ENCODE results near the gene PHF3.

The PHF3 gene

DNA sequence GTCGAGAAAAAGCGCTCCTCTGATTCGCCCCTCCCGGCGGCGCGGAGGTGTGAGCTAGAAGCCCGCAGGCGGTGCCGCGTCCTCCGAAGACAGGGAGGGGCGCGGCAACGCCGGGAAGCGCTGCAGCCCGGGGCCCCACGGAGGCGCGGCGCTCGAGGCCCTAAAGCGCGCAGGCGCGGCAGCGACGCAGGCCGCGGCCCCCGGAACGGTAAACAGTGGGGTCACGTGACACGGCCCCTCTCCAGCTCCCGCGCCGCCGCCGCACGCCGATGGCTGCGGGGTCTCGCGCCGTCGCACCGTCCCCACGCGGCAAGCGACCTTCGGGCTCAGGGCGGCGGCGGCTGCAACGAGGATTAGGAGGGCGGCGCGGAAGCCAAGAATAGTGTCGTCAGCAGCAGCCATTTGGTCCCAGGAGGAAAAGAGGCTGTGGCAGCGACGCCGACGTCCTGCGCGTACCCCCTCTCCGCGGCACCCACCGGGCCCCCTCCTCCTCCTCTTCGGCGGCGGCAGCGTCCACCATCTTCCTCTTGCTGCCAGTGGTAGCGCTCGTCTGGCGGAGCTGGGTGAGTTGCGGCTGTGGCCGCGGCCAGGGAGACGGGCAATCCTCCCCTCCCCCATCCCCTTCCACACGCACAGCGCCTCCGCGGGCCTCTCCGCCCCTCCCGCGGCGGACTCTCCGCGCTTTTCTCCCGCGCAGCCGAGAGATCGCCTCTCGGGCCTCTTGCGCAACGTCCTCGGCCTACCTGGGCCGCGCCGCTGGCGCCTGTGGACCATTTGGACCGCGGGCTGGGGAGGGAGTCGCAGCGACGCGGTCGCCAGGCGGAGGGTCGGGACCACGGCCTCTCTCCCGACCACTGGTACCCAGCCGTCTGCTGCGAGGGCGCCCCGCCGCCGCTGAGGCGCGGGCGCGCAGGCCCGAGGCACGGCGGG lies at the start of gene PHF3:
Gene PHF3, plus strand, starts transcription at position 215 of the 930 bp plus-strand sequence. CDS start 10,750 bp downstream, outside the sequence.
- TF ChIP-seq CTCF (IDR thresholded peaks at IDR 0.05; ENCODE audit: borderline replicate concordance, insufficient read depth, low read depth, low read length) = no peak
- H3K4me3 ChIP-seq (ENCODE audit: low read depth, low read length) = peak within 1 kb of the TSS; percentile 55

DNA sequence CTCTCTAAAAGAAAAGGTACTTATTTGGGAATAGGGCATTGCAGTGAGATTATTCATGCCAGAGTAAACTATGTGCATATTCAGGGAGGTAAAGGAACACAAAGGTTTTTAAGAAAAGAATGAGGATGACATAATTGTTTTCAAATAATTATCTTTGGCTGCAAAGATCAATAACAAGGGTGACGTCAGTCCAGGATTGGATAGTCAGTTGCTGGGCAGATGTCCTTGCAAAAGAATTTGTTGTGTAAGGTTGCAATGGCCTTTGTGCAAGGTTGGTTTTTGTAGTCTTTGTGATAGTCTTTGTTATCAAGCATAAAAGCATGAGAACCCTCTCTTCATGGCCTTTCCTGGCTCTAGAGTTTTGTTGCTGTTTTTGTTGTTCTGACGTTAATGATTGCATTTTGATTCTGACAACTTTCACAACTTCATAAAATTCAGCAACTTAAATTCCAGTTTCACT lies 45.6 kb upstream of the PHF3 start:
- no peak for TF ChIP-seq CTCF (IDR thresholded peaks at IDR 0.05; ENCODE audit: borderline replicate concordance, insufficient read depth, low read depth, low read length)
- no peak overlapping the region for H3K4me3 ChIP-seq (ENCODE audit: low read depth, low read length)

GRCh38 chr6:63592886-63593285 lies 42.7 kb upstream of the PHF3 start:
- no peak overlapping the region for H3K4me3 ChIP-seq (ENCODE audit: low read depth, low read length)

GRCh38 chr6:63597141-63598048 lies 38.2 kb upstream of the PHF3 start:
- TF ChIP-seq CTCF (IDR thresholded peaks at IDR 0.05; ENCODE audit: borderline replicate concordance, insufficient read depth, low read depth, low read length) = no peak
- no peak overlapping the region for H3K4me3 ChIP-seq (ENCODE audit: low read depth, low read length)

More at GRCh38 chr6:63592886-63593285, 42.7 kb upstream of the PHF3 start:
- no peak for TF ChIP-seq CTCF (IDR thresholded peaks at IDR 0.05; ENCODE audit: borderline replicate concordance, insufficient read depth, low read depth, low read length)

DNA sequence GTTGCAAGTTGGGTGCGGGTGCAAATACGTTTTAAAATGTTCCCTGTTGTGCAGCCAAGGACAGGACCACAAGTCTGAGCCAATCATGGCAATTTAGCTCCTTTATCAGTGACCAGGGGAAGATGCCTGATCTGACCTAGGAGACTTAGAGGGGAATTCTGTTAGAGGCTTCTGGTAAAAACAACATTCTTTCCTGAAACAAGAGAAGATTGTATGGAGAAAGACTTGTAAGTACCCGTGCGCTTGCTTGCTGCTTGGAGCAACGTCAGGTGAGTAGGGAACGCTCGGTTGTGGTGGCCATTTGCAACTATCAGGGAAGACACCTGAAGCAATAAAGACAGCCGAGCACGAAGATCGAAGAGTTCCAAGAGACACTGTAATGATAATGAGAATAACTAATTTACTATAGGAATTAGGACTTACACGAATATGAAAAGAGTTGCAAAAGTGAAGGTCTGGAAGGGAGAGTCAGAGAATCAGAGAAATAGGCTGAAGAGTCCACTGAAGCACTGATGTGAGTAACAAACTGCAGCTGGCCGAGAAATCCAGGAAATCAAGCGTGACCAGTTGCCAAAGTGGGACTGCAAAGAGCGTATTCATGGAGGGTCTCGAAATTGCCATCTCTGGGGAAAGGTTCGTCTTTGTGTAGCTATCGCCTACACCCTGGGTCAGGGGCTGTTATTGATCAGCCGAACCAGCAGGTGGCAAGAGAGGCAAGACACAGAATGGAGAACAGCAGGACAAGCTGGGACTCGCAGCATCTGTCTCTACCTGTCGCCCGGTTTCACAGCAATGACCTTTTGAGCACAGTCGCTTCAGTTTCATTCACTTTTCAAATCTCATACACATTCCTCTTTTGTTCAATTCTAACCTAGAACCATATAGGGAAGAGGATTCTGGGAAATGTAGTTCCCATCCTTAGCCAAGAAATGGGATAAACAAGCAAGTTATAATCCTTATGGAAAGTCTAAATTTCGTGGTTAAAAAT lies 37.3 kb upstream of the PHF3 start:
- peak; percentile 84 for TF ChIP-seq CTCF (IDR thresholded peaks at IDR 0.05; ENCODE audit: borderline replicate concordance, insufficient read depth, low read depth, low read length)
- H3K4me3 ChIP-seq (ENCODE audit: low read depth, low read length) = peak overlapping the region; percentile 40

DNA sequence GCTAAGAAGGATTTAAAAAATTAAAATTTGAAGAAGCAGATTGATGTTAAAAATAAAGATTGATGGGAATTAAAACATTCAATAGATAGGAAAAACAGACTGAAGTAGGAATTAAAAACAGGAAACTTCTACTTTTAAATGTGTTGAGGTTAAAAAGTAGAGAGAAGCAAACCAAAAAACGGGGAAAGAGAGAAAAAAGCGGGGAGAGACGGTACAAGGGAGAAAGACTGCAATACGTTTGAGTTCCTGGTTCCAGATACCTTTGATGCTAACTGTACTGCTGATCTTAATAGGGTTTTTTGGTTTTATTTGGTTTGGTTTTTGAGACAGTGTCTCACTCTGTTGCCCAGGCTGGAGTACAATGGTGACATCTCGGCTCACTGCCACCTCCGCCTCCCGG lies 36.4 kb upstream of the PHF3 start:
- no peak for TF ChIP-seq CTCF (IDR thresholded peaks at IDR 0.05; ENCODE audit: borderline replicate concordance, insufficient read depth, low read depth, low read length)
- no peak overlapping the region for H3K4me3 ChIP-seq (ENCODE audit: low read depth, low read length)

Data from GM12875 (cell line).